ENCODE results near the gene PREPL.
"Not testable (repeated sequence)": the region's sequence is repeated elsewhere in the genome, so short reads cannot be mapped to it uniquely, and the experiment has no call there.

The PREPL gene

DNA sequence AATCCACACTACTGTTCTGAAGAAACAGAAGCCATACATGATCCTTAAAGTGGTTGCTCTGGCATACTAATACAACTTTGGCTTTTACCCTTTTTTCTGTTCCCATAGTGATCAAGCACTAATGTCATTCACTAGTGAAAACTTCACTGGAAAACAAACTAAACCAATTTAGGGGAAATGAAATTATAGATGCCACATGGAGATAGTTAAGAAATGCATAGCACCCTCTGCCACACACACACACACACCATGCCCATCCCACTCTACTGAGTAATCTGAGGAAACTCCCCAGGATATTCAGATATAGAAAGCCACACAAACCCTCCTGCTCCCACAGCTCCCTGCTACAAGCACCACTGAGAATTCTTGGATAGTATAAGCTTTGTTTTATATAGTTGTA lies 46.9 kb downstream of the PREPL start:
- H3K27ac ChIP-seq: no peak overlapping the region
- TF ChIP-seq, protein P1, sequence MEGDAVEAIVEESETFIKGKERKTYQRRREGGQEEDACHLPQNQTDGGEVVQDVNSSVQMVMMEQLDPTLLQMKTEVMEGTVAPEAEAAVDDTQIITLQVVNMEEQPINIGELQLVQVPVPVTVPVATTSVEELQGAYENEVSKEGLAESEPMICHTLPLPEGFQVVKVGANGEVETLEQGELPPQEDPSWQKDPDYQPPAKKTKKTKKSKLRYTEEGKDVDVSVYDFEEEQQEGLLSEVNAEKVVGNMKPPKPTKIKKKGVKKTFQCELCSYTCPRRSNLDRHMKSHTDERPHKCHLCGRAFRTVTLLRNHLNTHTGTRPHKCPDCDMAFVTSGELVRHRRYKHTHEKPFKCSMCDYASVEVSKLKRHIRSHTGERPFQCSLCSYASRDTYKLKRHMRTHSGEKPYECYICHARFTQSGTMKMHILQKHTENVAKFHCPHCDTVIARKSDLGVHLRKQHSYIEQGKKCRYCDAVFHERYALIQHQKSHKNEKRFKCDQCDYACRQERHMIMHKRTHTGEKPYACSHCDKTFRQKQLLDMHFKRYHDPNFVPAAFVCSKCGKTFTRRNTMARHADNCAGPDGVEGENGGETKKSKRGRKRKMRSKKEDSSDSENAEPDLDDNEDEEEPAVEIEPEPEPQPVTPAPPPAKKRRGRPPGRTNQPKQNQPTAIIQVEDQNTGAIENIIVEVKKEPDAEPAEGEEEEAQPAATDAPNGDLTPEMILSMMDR (IDR thresholded peaks at IDR 0.05): no peak
- no peak for TF ChIP-seq ZFX (IDR thresholded peaks at IDR 0.05; ENCODE audit: borderline replicate concordance)

DNA sequence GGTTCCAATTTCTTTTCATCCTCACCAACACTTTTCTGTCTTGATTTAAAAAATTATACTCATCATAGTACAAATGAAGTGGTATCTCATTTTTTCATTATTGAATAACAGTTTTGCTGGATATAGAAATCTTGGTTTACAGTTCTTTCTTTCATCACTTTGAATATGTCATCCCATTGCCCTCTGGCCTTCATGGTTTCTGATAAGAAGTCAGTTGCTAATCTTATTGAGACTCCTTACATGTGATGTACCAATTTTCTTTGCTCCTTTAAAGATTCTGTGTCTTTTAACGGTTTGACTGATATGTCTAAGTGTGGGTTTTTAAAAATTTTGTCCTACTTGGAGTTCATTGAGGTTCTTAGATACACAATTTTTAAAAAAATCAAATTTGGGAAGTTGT lies 51.0 kb downstream of the PREPL start:
- H3K27ac ChIP-seq: no peak overlapping the region
- no peak for TF ChIP-seq ZFX (IDR thresholded peaks at IDR 0.05; ENCODE audit: borderline replicate concordance)
- TF ChIP-seq, protein P1 (IDR thresholded peaks at IDR 0.05): no peak

DNA sequence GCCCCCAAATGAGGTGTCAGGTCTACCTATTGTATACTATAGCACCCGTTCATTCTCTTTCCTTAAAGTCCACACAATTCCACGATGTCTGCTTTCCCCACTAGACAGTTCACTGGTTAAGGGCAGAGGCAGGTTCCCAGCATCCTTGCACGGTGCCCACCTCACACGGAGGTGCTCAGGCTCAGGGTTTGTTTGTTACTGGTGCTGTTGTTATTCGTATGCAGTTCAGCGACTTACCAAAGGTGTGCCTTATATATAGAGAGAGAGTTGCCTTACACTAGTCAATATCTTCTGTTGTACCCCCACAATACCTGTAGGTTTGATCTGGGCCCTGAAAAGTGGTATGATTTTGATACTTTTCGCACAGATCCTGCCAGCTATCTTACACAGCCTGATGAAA lies 55.4 kb downstream of the PREPL start:
- H3K27ac ChIP-seq: no peak overlapping the region
- TF ChIP-seq ZFX (IDR thresholded peaks at IDR 0.05; ENCODE audit: borderline replicate concordance): no peak
- TF ChIP-seq, protein P1 (IDR thresholded peaks at IDR 0.05): no peak

DNA sequence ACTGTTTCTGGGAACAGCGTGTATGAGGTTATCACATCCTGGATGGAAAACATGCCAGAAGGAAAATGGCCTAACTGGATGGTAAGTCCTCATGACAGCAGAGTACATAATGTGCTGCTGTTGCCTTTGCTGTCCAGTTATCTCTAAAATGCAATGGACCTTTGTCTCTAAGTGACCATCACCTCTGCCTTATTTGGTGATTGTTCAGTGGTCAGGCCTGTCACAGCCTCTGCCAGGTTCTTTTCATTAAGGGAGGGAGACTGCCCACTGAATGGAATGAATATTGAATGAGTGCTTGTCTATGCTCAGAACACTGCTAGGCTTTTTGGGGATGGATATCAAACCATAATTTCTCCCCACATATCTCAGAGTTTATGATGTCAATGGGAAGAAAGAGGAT lies 57.0 kb downstream of the PREPL start:
- no peak for TF ChIP-seq ZFX (IDR thresholded peaks at IDR 0.05; ENCODE audit: borderline replicate concordance)
- TF ChIP-seq, protein P1 (IDR thresholded peaks at IDR 0.05): no peak
- H3K27ac ChIP-seq: no peak overlapping the region

DNA sequence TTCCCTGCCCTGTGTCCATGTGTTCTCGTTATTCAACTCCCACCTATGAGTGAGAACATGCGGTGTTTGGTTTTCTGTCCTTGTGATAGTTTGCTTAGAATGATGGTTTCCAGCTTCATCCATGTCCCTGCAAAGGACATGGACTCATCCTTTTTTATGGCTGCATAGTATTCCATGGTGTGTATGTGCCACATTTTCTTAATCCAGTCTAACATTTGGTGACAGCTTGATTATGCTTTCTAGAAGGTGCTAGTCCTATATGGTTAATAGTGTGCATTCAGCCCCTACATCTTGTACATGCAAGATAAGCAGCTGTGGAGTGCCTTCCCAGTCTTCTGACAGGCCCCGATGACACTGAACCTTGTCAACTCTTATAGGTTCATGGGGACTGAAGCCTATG lies 57.5 kb downstream of the PREPL start:
- not testable (repeated sequence) for H3K27ac ChIP-seq

DNA sequence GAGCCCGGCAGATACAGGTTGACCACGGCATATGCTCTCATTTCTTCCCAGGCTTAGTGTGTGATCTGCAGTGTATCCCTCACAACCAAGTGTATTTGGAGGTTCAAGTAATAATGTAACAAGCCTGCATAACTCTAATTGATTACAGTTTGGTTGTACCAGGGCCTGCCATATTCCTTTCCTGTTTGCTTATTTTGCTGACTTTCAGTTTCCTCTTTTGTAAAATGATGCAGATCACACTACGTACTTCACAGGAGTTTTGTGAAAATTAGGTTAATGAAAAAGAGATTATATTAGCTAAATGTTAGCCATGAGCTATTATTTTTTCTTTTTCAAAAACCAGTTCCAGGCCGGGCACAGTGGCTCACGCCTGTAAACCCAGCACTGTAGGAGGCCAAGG lies 60.2 kb downstream of the PREPL start:
- H3K27ac ChIP-seq: no peak overlapping the region
- no peak for TF ChIP-seq ZFX (IDR thresholded peaks at IDR 0.05; ENCODE audit: borderline replicate concordance)
- TF ChIP-seq, protein P1 (IDR thresholded peaks at IDR 0.05): no peak

DNA sequence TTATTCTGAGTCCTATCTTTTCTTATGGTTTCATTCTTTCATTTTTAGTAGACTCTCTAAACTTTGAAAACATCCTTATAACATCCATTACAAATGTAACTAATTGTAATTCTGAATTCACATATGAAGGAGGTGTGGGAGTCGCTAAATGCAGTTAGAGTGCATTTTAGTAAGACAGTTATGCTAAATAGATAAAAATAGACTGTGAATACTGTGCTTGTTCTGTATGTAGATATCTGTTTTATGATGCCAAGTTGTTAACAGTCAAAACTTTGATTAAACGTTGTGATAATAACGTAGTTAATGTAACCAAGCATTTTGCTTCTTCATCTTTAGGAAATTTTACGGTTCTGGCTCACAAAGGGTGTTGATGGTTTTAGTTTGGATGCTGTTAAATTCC lies 61.7 kb downstream of the PREPL start:
- TF ChIP-seq, protein P1 (IDR thresholded peaks at IDR 0.05): no peak
- TF ChIP-seq ZFX (IDR thresholded peaks at IDR 0.05; ENCODE audit: borderline replicate concordance): no peak
- no peak overlapping the region for H3K27ac ChIP-seq

DNA sequence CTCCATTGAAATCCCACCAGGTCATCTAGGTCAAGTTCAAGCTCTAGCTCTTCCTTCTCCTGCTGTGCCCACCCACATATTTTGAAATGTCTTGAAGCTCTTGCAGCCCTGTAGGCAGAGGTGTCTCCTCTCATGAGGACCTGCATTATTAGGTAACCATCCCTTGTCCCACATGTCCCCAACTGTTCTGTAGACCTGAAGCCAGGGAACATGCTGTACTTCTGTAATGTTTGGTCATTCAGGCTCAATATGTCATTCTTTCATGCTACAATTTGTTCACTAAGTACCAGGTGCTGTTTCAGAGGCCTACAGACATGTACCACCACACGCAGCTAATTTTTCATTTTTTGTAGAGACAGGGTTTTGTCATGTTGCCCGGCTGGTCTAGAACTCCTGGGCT lies 63.9 kb downstream of the PREPL start:
- no peak for TF ChIP-seq ZFX (IDR thresholded peaks at IDR 0.05; ENCODE audit: borderline replicate concordance)
- TF ChIP-seq, protein P1 (IDR thresholded peaks at IDR 0.05): no peak
- H3K27ac ChIP-seq: no peak overlapping the region
